ENCODE measurements around the gene ATXN1. TPM values are rescaled to one million over a fixed set of nuclear protein-coding genes. Genes with fewer than 3 reads are reported as not detected.

Gene ATXN1
- total RNA-seq, 4 donors from 2014 or later = 24.9 to 48.0 (median 36.8) TPM

DNA sequence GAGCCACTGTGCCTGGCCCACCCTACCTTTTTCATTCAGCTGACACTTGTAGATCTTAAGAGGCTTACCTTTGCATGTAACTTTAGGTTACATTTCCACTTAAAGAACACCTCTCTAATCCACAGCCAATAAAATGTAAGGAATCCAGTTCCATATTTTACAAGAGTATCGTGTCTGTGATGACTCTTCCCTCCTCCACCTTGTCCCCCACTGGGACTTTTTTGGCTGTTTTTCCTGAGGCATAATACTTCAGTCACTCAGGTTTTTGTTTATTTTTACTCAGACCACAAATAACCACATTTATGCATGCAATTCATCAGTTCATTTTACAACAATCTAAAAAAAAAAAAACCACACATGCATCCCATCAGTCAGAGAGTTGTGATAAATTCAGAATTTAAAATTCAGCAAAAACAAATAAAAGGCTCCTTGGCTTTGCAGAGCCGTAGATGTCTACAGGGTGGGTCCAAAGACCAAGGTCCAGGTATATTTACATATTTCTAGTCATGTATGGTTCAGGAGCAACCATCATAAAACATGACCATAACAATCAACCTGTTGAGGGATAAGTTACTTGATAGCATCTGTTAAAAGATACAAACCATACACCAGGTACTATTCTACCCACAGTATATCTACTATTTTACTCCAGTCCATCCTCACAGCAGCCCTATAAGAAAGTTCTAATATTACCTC, 9.9 kb downstream of the ATXN1 start:
- TF ChIP-seq EP300 (IDR thresholded peaks at IDR 0.05) = no peak
- no peak for TF ChIP-seq POLR2A (IDR thresholded peaks at IDR 0.05)
- TF ChIP-seq, protein P1, sequence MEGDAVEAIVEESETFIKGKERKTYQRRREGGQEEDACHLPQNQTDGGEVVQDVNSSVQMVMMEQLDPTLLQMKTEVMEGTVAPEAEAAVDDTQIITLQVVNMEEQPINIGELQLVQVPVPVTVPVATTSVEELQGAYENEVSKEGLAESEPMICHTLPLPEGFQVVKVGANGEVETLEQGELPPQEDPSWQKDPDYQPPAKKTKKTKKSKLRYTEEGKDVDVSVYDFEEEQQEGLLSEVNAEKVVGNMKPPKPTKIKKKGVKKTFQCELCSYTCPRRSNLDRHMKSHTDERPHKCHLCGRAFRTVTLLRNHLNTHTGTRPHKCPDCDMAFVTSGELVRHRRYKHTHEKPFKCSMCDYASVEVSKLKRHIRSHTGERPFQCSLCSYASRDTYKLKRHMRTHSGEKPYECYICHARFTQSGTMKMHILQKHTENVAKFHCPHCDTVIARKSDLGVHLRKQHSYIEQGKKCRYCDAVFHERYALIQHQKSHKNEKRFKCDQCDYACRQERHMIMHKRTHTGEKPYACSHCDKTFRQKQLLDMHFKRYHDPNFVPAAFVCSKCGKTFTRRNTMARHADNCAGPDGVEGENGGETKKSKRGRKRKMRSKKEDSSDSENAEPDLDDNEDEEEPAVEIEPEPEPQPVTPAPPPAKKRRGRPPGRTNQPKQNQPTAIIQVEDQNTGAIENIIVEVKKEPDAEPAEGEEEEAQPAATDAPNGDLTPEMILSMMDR (IDR thresholded peaks at IDR 0.05) = no peak
- Histone ChIP-seq H3K4me1 (peaks cover 0 to 54% (median 24%) of the 10 kb centered on the region in 4 donors), H3K9me3 (no peaks in the 10 kb centered on the region), H3K4me3 (no peak overlapping the region), H3K36me3 (peaks cover 0 to 3% (median 0%) of the 10 kb centered on the region in 3 donors), H3K27me3 (no peaks in the 10 kb centered on the region), H3K27ac (no peak overlapping the region)
- DNase-seq (ENCODE audit: low spot score in 2 of 2) = no peak
- 67 to 77% methylated on average over 2 of the region's 2 CpGs for WGBS, 2 donors

DNA sequence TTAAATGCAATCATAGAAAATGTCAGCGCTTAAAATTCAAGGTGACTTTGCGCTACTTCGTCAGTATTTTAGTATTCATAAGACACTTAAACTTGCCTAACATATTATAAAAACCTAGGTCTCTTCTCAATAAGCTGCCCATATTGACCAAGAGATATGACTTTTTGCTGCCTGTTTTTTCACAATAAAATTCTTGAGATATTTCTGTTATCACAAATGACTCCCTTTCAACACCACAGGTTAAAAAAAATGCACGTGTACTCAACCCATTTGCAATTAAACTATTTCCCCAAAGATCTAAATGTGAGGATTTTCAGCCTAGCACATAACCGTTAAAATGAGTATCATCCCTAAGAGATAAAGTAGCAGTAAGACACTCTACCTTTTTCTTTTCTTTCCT, 10.7 kb downstream of the ATXN1 start:
- WGBS, 2 donors = 88 to 95% methylated on average over 5 of the region's 5 CpGs
- no peaks in the 10 kb centered on the region for H3K9me3 ChIP-seq
- peaks cover 0 to 3% (median 0%) of the 10 kb centered on the region in 3 donors for H3K36me3 ChIP-seq
- TF ChIP-seq, protein P1 (IDR thresholded peaks at IDR 0.05) = no peak
- no peak for TF ChIP-seq POLR2A (IDR thresholded peaks at IDR 0.05)
- no peak for DNase-seq (ENCODE audit: low spot score in 2 of 2)
- H3K4me1 ChIP-seq = peaks cover 0 to 56% (median 24%) of the 10 kb centered on the region in 4 donors
- no peaks in the 10 kb centered on the region for H3K27me3 ChIP-seq
- no peak overlapping the region for H3K4me3 ChIP-seq
- H3K27ac ChIP-seq = no peak overlapping the region

DNA sequence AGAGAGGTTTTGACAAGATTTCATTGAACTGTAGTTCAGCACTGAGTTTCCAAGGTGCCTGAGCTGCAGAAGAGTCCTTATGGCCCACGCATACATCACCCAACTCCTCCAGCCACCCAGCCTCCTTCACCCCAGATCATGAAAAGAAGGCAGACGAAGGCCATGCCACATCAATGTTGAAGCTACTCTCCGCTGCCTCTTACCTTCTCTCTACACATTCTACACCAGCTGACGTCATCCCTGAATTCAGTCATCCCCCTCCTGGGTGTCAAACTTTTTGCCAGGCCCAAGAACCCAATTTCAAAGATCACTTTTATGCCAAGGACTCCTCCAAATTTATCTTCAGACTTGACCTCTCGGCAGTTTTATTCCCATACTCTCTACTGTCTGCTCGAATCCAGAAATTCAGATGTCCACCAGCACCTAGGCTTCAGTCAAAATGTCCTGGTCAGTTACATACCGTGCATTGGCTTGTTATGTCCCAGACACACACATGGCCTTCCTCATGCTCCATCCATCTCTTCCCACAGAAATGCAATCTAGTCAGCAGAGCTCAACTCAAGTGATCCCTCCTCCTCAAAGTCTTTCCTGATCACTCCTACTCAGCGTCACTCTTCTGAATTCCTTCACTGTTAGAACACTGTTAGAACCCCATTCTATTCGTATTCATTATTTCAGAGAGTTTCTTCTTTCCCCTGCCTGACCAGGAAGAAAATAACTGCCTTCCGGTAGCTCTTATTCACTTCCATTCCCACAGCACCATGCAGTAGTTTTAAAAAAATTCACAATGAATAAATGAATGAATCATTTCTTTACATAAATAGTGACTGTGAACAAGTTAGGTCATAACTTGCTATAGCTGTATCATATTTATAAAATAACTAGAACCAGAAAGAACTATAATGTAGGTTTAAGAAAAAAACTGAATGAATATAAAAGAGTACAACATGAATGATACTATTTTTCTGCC, 11.5 kb downstream of the ATXN1 start:
- H3K27me3 ChIP-seq = no peaks in the 10 kb centered on the region
- 86 to 90% methylated on average over 10 of the region's 10 CpGs for WGBS, 2 donors
- H3K27ac ChIP-seq = no peak overlapping the region
- DNase-seq (ENCODE audit: low spot score in 2 of 2) = no peak
- H3K4me1 ChIP-seq = peaks cover 0 to 56% (median 23%) of the 10 kb centered on the region in 4 donors
- H3K4me3 ChIP-seq = no peak overlapping the region
- TF ChIP-seq, protein P1 (IDR thresholded peaks at IDR 0.05) = no peak
- TF ChIP-seq POLR2A (IDR thresholded peaks at IDR 0.05) = no peak
- TF ChIP-seq EP300 (IDR thresholded peaks at IDR 0.05) = no peak
- no peaks in the 10 kb centered on the region for H3K9me3 ChIP-seq
- H3K36me3 ChIP-seq = peaks cover 0 to 3% (median 0%) of the 10 kb centered on the region in 3 donors

DNA sequence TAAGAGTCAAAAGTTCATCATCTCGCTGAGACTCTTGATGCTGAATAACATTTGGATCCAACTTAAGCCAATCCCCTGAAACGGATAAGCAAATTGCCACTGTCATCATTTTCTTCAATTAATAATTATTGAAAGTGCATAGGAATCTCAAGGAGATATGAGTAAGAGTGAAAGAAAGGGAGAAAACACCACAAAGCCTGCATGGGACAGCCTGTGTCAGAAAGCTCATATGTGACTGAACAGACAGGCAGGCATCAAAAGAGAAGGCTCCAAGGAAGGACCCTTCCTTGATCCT, 13.3 kb downstream of the ATXN1 start:
- no peak overlapping the region for H3K4me3 ChIP-seq
- TF ChIP-seq, protein P1 (IDR thresholded peaks at IDR 0.05) = no peak
- no peak for TF ChIP-seq POLR2A (IDR thresholded peaks at IDR 0.05)
- no peak for TF ChIP-seq EP300 (IDR thresholded peaks at IDR 0.05)
- peak overlapping the region in 3 of 4 donors; percentile 53 to 74 (median 62) for H3K27ac ChIP-seq
- H3K4me1 ChIP-seq = peaks cover 0 to 46% (median 21%) of the 10 kb centered on the region in 4 donors
- WGBS, 2 donors = 54 to 55% methylated on average over 2 of the region's 2 CpGs
- no peaks in the 10 kb centered on the region for H3K27me3 ChIP-seq
- H3K36me3 ChIP-seq = peaks cover 0 to 3% (median 0%) of the 10 kb centered on the region in 3 donors
- no peak for DNase-seq (ENCODE audit: low spot score in 2 of 2)
- no peaks in the 10 kb centered on the region for H3K9me3 ChIP-seq
